ENCODE data around the gene ELF2. TPM values are rescaled to one million over a fixed set of nuclear protein-coding genes. Genes with fewer than 3 reads are reported as not detected.
"Not testable (repeated sequence)": the region's sequence is repeated elsewhere in the genome, so short reads cannot be mapped to it uniquely, and the experiment has no call there.

Gene ELF2
- polyA plus RNA-seq, 1 donor from 2014 or later: 105 TPM

DNA sequence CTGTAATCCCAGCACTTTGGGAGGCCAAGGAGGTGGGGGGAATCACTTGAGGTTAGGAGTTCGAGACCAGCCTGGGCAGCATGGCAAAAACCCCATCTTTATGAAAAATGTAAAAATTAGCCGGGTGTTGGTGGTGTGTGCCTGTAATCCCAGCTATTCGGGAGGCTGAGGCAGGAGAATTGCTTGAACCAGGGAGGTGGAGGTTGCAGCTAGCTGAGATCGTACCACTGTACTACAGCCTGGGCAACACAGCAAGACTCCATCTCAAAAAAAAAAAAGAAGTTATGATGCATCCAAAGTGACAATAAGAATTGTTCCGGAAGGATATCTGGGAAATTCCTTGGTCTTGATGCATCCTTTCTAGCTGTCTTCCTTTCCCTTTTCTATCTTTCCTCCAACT is 154.2 kb downstream of the ELF2 start:
- Histone ChIP-seq H2AFZ (ENCODE audit: low read depth, low read length) (no peak overlapping the region), H4K20me1 (ENCODE audit: insufficient read depth) (no peaks in the 10 kb centered on the region), H3K27ac (ENCODE audit: low read length) (no peak overlapping the region)

DNA sequence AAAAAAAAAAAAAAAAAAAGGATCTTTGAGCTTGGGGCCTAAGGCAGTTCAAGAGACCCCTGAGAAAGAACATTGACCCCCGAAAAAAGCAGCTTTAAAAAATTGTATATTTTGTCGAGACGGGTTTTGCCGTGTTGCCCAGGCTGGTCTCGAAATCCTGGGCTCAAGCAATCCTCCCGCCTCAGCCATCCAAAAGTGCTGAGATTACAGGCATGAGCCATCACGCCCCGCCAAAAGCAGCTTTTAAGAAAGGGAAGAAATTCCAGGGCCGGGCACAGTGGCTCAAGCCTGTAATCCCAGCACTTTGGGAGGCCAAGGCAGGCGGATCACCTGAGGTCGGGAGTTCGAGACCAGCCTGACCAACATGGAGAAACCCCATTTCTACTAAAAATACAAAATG is 155.9 kb downstream of the ELF2 start:
- H3K27ac ChIP-seq (ENCODE audit: low read length); H3K4me2 ChIP-seq (ENCODE audit: low read length); H3K9me2 ChIP-seq (ENCODE audit: insufficient read depth, low read length); H4K20me1 ChIP-seq (ENCODE audit: insufficient read depth); H3K9me3 ChIP-seq (ENCODE audit: low read length); H3K27me3 ChIP-seq (ENCODE audit: insufficient read depth, low read depth, low read length); H3K9ac ChIP-seq (ENCODE audit: low read length); H3F3A ChIP-seq (ENCODE audit: insufficient read depth, low read length, poor library complexity, severe bottlenecking); H2AFZ ChIP-seq (ENCODE audit: low read depth, low read length); H3K36me3 ChIP-seq (ENCODE audit: insufficient read depth, low read length); H3K4me3 ChIP-seq (ENCODE audit: low read length): not testable (repeated sequence)
- H3K79me2 ChIP-seq (replicated peaks; ENCODE audit: insufficient read depth, low read length): peaks cover 19% of the 10 kb centered on the region

More for the DNA sequence above, 154.2 kb downstream of the ELF2 start:
- Histone ChIP-seq H3K4me2 (ENCODE audit: low read length) (no peak overlapping the region), H3K9ac (ENCODE audit: low read length) (no peak overlapping the region), H3F3A (ENCODE audit: insufficient read depth, low read length, poor library complexity, severe bottlenecking) (peaks cover 7% of the 10 kb centered on the region), H3K4me3 (ENCODE audit: low read length) (no peak overlapping the region), H3K36me3 (ENCODE audit: insufficient read depth, low read length) (no peaks in the 10 kb centered on the region), H3K79me2 (replicated peaks; ENCODE audit: insufficient read depth, low read length) (peaks cover 8% of the 10 kb centered on the region), H3K27me3 (ENCODE audit: insufficient read depth, low read depth, low read length) (no peaks in the 10 kb centered on the region), H3K9me2 (ENCODE audit: insufficient read depth, low read length) (no peaks in the 10 kb centered on the region), H3K9me3 (ENCODE audit: low read length) (no peaks in the 10 kb centered on the region)
- TF ChIP-seq RAD21 (conservative IDR thresholded peaks at IDR 0.05) (no peak), POLR2AphosphoS5 (IDR thresholded peaks at IDR 0.05) (no peak), EP300 (conservative IDR thresholded peaks at IDR 0.05; ENCODE audit: poor library complexity, severe bottlenecking) (no peak), SMC3 (conservative IDR thresholded peaks at IDR 0.05; ENCODE audit: poor library complexity) (no peak), EZH2 (IDR thresholded peaks at IDR 0.05; ENCODE audit: borderline replicate concordance, insufficient read depth, low read length, poor library complexity, severe bottlenecking) (no peak), CTCF (IDR thresholded peaks at IDR 0.05; ENCODE audit: poor library complexity, severe bottlenecking) (no peak), MXI1 (conservative IDR thresholded peaks at IDR 0.05; ENCODE audit: poor library complexity, severe bottlenecking) (no peak)
- TF ChIP-seq, protein P1, sequence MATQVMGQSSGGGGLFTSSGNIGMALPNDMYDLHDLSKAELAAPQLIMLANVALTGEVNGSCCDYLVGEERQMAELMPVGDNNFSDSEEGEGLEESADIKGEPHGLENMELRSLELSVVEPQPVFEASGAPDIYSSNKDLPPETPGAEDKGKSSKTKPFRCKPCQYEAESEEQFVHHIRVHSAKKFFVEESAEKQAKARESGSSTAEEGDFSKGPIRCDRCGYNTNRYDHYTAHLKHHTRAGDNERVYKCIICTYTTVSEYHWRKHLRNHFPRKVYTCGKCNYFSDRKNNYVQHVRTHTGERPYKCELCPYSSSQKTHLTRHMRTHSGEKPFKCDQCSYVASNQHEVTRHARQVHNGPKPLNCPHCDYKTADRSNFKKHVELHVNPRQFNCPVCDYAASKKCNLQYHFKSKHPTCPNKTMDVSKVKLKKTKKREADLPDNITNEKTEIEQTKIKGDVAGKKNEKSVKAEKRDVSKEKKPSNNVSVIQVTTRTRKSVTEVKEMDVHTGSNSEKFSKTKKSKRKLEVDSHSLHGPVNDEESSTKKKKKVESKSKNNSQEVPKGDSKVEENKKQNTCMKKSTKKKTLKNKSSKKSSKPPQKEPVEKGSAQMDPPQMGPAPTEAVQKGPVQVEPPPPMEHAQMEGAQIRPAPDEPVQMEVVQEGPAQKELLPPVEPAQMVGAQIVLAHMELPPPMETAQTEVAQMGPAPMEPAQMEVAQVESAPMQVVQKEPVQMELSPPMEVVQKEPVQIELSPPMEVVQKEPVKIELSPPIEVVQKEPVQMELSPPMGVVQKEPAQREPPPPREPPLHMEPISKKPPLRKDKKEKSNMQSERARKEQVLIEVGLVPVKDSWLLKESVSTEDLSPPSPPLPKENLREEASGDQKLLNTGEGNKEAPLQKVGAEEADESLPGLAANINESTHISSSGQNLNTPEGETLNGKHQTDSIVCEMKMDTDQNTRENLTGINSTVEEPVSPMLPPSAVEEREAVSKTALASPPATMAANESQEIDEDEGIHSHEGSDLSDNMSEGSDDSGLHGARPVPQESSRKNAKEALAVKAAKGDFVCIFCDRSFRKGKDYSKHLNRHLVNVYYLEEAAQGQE (IDR thresholded peaks at IDR 0.05; ENCODE audit: borderline replicate concordance): no peak

GRCh38 chr4:139020384-139020783 is 156.6 kb downstream of the ELF2 start:
- H3K36me3 ChIP-seq (ENCODE audit: insufficient read depth, low read length): no peaks in the 10 kb centered on the region
- peak overlapping the region; percentile 57 for H3K4me2 ChIP-seq (ENCODE audit: low read length)
- peaks cover 7% of the 10 kb centered on the region for H3F3A ChIP-seq (ENCODE audit: insufficient read depth, low read length, poor library complexity, severe bottlenecking)
- H3K79me2 ChIP-seq (replicated peaks; ENCODE audit: insufficient read depth, low read length): peaks cover 17% of the 10 kb centered on the region
- no peak overlapping the region for H3K27ac ChIP-seq (ENCODE audit: low read length)
- H3K9me3 ChIP-seq (ENCODE audit: low read length): no peaks in the 10 kb centered on the region
- TF ChIP-seq EZH2 (IDR thresholded peaks at IDR 0.05; ENCODE audit: borderline replicate concordance, insufficient read depth, low read length, poor library complexity, severe bottlenecking): no peak
- no peak for TF ChIP-seq TAF1 (IDR thresholded peaks at IDR 0.05; ENCODE audit: low read depth)
- TF ChIP-seq, protein P1 (IDR thresholded peaks at IDR 0.05; ENCODE audit: borderline replicate concordance): no peak
- TF ChIP-seq MXI1 (conservative IDR thresholded peaks at IDR 0.05; ENCODE audit: poor library complexity, severe bottlenecking): no peak
- TF ChIP-seq EP300 (conservative IDR thresholded peaks at IDR 0.05; ENCODE audit: poor library complexity, severe bottlenecking): no peak
- no peak overlapping the region for H2AFZ ChIP-seq (ENCODE audit: low read depth, low read length)
- H3K4me3 ChIP-seq (ENCODE audit: low read length): peak overlapping the region; percentile 48
- no peaks in the 10 kb centered on the region for H3K9me2 ChIP-seq (ENCODE audit: insufficient read depth, low read length)
- no peak overlapping the region for H3K9ac ChIP-seq (ENCODE audit: low read length)
- H3K27me3 ChIP-seq (ENCODE audit: insufficient read depth, low read depth, low read length): no peaks in the 10 kb centered on the region
- no peaks in the 10 kb centered on the region for H4K20me1 ChIP-seq (ENCODE audit: insufficient read depth)

Data from neural cell (in vitro differentiated cells).